Ovary (tissue), 3 donors: ENCODE results near the gene SRGAP3.

Source experiments
- EP300 ChIP-seq: sonication (generic); formaldehyde crosslinking; IDR thresholded peaks from one replicate; pipeline ENCODE4 v1.6.1; 2017; ENCODE audit warnings: antibody characterized with exemption
- POLR2A ChIP-seq: fragments of 450-650 bp; IDR thresholded peaks from one replicate; pipeline ENCODE4 v1.6.1; 2017; ENCODE audit warnings: antibody characterized with exemption, mild to moderate bottlenecking, moderate library complexity
- TF ChIP-seq, protein P1 (sequence below), 3 donors: fragments of 450-650 bp in 2 of 3; fragments of 200-600 bp in 1 of 3; IDR thresholded peaks; one replicate each; pipeline versions ENCODE4 v1.5.1 to v1.8.0; 2016 to 2022; ENCODE audit warnings: antibody characterized with exemption in 3 of 3, mild to moderate bottlenecking in 1 of 3
- donor health status: DM: no; HTN: no; CAD: no.

DNA sequence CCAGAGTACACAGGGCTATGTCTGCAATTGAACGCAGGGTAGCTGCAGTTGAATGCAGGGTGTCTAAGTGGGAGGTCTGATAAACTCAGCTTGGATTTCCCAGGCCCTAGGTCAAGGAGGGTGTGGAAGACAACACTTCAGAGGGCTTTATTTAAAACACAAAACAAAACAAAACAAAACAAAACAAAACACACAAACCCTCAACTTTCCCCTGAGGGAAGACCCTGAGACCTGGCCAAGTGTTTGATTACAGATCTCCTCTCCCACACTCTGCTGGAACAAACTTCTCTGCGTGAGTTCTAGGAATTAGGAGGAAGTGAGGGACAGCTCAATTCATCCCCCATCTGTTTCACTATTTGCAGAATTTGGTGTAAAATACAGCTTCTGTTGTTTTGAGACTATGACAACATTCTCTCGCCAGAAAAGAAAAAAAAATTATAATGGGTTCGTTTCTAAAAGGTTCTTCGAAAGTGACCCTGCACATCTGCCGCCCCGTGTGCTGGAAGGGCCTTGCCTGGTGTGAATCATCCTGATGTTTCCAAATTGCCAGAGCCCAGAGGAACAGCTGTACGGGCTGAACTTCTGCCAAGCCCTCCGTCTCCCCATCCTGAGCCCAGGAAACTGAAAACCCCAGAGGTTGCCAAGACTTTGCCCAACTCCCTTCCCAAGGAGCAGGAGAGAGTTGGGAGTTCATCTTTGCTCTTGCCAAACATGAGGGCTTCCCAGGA lies 212.9 kb downstream of the SRGAP3 start:
- TF ChIP-seq, protein P1, sequence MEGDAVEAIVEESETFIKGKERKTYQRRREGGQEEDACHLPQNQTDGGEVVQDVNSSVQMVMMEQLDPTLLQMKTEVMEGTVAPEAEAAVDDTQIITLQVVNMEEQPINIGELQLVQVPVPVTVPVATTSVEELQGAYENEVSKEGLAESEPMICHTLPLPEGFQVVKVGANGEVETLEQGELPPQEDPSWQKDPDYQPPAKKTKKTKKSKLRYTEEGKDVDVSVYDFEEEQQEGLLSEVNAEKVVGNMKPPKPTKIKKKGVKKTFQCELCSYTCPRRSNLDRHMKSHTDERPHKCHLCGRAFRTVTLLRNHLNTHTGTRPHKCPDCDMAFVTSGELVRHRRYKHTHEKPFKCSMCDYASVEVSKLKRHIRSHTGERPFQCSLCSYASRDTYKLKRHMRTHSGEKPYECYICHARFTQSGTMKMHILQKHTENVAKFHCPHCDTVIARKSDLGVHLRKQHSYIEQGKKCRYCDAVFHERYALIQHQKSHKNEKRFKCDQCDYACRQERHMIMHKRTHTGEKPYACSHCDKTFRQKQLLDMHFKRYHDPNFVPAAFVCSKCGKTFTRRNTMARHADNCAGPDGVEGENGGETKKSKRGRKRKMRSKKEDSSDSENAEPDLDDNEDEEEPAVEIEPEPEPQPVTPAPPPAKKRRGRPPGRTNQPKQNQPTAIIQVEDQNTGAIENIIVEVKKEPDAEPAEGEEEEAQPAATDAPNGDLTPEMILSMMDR (IDR thresholded peaks at IDR 0.05) = no peak
- no peak for TF ChIP-seq POLR2A
- no peak for TF ChIP-seq EP300
